GM19372 (cell line): ENCODE measurements around the gene TNIP1.

ENCODE experiments used
- ATAC-seq: cut with Tn5 transposase; IDR thresholded peaks from one replicate; pipeline ENCODE4 v1.9.1; 2021; ENCODE audit warnings: mild to moderate bottlenecking, low read depth, moderate library complexity; ENCODE audit not compliant: unreplicated experiment

Gene TNIP1

DNA sequence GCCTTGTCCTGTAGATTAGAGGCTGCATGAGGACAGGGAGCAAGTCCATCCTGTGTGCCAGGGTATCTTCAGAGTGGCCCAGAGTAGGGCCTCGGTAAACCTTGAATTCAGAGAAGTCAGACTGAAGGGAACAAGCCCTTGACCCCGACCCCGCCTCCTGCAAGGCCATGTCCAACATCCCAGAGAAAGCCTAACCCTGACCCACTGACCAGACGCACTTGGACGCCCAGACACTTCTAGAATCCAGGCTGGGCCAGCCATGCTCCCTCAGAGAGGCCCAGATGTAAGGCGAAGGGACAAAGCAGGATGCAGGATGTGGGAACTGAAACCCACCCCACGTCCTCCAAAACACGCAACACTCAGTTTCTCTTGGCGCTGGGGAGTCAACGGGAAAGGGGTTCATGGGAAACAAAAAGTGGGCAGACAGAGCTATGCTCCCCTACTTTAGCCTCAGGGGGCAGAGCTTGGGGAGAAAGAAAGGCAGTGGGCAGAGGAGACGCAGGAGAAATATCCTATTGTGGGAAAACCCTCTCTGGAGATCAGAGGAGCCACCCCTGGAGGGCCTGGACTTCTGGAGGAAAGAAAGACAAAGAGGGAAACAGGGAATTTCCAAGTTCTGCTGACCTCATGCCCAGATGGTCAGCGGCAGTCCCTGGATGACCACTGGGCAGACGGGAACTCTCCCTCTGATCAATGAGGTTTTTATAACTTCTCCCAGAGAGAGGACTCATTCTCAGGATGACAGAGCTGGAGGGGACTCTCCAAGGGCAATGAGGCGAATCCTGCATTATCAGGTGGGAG, 13.0 kb downstream of the TNIP1 start:
- no peak for ATAC-seq

DNA sequence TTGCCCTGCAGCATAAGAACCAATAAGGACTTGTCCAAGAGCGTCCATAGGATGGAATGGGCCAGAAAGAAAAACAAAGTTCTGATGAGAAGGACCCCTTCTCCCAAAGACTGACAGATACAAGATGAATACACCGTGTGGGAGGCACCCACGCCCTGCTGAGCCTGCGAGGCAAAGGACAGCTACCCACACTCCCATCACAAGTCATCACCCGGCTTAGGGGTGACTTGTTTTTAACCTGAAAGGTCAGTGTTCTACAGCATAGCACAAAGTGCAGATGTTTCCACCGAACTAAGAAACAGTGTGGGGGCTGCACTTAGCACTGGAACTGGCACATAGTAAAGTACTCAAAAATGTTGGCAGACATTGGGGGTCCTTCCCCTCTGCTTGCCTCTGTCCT, 13.9 kb downstream of the TNIP1 start:
- ATAC-seq, result no peak

DNA sequence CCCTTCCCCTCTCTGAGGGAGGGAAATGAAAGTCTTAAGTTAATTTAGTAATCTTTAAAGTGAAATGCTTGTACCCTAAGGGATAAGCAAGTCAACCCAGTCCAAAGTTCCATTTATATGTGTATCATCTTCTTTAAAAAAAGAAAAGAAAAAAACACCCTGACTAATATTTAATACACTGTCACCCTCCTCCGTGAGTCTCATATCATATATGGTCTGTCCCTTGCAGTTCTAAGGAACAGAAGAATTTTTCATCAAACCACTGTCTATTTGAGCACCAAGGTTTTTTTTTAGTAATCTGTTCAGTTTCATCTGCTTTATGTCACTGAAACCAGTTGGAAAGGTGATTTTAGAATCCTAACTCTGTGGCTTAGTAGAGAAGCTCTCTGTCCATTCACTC, 15.2 kb downstream of the TNIP1 start:
- no peak for ATAC-seq

DNA sequence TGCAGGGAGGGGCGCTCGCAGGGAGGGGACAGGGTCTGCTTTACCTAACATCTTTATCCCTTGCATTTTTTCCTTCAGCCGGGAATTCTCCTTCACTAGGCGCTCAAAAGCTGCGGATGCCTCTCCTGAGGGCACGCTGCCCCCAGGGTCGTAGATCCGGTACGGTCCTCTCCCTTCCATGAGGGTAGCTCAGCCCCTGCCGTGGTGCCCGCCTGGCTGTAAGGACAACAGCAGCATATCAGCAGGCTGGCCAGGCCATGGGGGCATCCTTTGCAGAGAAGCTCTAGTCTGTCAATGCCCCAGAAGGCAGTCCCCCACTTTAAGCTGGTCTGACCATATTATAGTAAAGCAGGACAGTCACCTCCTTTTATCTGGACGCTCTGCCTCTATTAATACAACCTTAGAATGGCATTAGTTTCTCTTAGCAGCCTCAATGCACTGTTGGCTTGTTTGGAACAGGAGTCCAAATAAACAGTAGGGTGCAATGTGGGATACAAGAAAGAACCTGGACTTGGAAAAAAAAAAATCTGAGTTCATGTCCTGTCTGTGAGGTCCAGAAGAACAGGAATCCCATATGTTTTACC, 15.8 kb downstream of the TNIP1 start:
- ATAC-seq, result no peak

DNA sequence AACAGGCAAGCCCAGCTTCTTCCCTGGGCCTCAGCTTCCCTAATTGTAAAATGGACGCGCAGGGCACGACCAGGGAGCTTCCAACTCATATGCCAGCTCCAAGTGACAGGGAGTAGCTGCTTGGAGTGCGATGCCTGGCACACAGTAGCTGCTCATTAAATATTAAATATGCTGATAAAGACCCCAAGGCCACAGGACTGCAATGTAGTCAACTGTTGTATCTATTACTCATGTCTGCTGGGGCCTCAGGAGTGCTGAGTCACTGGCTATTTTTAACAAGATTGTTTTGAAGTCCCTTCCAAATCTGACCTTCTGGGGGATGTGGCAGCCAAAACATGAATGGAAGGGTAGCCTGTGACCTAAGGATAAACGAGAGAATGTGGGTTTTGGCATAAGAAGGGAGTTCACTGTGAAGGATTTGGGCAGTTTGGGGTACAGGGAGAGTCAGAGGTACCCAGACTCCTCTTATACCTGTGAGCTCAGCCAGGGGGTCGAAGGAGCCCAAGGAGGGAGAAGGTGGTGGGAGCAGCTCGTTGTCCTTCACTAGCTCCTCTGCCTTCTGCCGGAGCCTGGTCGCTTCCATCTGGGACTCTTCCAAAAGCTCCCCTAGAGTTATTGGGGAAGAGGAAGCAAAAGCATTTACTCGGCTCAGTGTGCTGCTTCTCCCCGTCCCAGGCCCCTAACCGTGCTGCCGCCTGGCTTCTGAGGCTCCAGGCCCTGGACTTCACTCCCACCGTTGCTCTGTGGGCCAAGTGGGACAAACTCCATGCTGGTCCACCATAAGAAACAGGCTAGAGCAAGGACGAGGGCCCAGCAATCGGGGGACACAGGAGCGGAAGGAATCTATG, 17.5 kb downstream of the TNIP1 start:
- no peak for ATAC-seq

DNA sequence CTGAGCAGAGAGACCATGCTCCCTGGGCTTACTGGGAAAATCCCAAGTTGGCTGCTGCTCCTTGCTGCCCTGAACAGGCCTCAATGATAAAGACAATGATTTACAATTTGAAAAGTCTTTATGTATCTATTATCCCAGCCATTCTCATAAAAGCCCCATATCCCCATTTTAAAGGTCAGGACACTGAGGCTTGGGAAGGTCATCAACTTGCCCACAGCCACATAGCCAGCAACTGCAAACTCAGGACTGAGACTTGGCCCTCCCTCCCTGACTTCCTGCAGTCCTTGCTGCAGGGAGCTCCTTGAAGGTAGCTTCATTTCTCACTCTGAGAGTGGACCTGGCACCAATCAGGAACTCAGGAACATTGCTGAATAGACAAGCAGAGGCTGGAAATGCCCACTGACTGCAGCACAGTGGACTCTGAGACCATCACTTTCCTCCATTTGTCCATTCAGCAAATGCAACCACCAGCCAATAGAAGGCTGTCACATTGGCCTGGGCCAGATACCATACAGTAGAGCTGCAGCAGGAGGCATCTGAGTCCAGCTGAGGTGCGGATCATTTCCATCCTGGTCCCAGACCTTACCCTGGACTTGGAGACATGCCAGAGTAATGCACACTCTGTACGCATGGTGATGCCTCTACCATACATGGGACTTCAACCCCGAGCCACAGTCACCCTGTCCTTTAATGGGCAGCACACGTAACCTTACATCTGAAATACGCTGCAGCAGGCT, 18.3 kb downstream of the TNIP1 start:
- no peak for ATAC-seq

DNA sequence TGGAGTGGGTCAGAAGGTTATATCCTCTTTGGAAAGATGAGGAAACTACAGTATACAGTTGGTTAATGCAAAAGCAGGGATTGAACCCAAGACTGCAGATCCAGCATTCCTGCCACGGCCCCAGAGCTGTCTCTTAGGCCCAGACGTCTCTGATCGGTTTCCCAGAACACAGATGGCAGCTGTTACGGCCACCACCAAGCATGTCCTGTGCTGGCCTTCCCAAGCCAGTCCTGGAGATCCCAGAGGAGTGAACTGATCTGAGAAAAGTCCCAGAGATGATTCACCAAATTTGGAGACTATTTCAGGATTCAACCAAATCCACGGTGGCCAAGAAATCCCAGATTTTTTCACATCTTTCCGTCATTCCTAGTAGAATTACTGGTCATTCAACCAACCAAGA, 20.1 kb downstream of the TNIP1 start:
- ATAC-seq, result no peak

DNA sequence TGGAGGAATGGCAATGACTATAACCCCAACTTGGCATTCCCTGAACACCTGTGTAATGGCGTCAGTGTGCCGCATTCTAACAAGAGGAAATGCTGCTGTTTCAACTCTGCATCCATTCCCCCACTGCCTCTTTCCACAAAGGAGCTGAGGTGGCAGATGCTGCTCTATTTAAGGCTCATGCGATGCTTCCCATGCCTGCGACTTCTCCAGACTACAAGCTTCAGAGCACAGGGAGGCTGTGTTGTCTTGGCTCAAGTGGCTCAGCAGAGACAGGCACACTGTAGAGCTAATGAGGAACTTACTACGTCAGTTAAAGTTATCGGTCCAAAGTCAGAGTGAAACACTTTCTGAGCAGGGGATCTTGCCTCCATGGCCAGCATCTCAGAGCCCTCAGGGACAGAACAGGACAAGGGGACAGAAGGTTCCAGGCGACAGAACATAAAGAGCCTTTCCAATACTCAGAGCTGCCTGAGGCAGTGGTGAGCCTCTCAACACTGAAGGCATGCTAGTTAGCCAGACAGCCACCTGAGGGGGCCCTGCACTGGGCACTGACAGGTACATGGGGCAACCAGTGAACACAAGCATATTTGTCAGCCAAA, 21.8 kb downstream of the TNIP1 start:
- ATAC-seq, result no peak

DNA sequence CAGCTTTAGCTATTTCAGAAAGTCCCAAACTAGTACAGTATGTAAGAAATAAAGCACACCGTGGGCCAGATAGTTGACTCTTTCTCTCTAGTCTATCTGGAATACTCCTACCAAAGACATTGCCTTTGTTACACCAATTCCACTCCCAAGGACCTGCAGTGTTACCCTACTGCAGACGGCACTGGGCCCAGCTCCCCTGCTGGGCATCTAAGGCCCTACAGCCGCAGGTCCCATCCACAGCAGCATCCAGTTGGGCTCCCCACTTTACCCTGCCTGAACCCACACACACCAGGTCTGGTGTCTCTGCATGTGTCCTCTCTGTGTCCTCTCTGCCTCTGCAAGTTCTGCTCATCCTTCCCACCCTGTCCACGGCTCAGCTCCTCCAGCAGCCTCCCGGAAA, 22.5 kb downstream of the TNIP1 start:
- ATAC-seq, result no peak

DNA sequence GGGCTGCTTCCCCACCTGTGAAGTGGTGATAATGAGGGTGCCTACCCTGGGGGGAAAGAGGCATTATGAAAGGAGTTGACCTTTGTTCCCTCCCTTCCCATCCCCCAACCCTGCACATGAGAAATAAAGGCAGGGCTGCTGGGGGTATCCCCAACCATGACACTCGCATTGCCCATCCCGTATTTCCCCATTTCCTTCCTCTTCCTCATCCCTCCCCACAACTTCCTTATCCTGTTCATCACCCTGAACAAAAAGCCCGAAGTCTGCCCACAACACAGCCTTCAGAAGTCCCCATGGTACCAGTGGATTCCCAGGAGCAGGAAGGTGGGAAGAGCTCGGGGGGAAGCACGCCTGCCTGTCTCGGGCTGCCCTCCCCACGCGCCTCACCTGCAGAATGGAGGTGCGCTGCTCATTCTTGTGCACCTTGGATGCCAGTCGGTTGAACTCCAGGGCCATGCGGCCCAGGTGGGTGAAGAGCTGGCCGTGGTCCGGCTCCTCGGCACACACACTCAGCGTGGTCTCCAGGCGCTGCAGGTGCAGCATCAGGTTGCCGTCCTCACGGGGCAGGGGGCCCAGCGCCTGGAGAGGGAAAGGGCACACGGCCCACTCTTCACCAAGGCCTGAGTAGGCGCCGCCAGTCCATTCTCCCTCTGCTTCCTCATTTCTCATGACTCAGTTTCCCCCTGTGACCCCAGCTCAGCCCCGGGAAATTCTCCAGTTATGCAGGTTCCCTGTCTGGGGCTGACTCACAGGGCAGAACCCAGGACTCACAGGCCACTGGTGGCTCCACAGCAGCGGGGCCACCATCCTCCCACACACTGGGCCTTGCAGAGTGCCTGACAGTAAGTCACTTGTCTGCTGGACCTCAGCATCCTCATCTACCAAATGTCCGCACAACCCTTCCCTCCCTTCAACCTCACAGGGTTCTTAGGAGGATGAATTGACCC, 24.2 kb downstream of the TNIP1 start:
- no peak for ATAC-seq

DNA sequence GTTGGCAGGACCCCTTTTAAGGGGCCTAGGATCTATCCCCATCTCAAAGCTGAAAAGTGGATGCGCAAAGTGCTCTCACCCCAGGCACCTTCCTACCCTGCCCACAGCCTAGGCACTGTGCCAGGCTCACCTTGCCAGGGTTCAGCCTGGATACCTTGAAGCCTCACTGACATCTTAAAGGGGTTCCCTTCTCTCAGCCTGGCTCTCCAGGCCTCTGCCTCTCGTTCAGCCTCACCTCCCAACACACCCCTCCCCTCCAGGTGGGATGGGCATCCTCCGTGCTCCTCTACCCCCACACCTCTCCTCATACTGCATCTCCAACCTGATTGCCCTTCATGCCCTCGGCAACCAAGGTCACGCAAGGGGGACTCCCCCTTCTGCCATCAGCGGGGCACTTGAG, 25.5 kb downstream of the TNIP1 start:
- ATAC-seq, result no peak

DNA sequence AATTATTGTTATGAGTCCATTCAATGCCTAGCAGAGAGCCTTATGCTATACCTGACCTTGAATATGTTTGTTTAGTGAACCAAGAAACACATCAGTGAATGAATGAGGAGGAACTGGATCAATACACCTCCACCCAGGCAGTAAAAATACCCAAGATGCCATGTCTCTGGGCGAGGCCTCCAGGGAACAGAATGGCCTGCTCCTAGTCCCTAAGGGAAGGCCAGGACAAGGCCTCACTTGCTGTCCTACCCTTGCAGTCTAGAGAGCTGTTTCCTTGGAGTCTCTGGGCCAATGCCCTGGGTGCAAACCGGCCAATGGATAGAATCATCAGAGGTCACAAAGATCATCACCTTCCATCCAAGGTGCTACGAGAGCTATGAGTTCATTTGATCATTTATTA, 26.1 kb downstream of the TNIP1 start:
- no peak for ATAC-seq

DNA sequence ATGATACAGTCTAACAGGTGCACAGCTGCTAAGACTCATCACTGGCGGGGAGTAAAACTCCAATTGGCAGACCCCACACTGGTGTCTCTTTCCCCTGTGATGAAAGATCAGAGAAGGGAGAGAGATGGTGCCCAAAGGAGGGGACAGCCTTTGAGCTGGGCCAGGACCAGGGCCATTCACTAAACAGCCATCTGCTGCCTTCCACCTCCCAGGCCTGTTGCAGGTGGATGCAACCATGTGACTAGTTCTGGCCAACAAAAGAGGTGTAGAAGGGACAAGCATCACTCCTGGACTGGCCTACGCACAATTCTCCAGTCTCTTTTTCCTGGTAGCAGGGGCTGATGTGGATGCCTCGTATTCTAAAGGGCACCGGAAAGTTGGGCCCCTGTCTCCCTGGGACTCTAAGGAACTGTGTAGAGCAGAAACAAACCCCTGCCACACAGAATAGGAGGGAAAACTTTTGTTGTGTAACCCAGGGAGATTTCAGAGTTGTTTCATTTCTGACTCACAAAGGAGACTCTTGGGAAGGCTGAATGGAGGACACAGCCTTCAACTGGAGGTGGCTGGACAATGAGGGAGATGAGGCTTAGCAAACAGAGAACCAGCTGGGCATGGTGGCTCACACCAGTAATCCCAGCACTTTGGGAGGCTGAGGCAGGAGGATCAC, 26.9 kb downstream of the TNIP1 start:
- ATAC-seq, result no peak

DNA sequence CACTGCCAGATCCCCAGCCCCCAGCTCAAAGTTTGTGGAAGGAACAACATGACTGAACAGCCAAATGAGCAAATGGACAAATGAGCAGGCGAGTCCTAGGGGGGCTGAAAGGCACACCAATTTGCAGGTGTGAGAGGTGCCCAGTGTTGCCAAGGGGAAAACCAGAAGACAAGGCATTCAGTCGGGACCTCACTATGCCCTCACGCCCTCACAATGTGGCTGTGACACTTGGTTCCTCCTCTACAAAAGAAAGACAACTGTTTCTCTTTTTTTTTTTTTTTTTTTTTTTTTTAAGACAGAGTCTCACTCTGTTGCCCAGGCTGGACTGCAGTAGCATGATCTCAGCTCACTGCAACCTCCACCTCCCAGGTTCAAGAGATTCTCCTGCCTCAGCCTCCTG, 28.0 kb downstream of the TNIP1 start:
- no peak for ATAC-seq

DNA sequence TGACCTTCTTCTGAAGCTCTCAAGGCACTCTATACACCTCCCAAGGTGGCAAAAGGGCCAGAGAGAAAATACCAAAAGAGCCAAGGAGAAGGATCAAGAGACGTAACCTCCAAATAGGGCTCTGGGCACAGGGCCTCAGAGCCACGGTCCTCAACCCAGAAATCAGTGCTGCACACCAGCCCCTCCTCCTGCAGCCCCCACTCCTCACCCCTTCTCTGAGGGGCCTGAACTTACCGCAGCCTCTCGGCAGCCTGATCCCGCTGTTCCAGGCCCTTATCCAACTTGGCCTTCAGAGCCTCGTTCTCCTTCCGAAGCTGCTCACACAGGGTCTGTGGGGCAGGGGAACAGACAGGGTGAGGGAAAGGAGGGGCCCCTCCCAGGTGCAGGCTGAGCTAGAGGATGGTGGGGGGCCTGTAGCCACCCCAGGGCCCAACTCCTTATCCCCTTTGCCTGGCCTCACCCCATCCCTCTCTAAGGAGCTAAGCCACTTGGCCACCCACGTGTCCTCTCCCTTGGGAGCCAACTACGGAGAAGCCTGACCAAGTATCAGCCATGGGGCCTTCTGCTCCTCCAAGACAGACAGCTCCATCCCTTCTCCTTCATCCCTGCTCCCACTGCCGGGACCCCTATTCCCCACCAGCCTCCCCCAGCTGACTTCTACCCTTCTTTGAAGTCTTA, 28.8 kb downstream of the TNIP1 start:
- ATAC-seq, result no peak

DNA sequence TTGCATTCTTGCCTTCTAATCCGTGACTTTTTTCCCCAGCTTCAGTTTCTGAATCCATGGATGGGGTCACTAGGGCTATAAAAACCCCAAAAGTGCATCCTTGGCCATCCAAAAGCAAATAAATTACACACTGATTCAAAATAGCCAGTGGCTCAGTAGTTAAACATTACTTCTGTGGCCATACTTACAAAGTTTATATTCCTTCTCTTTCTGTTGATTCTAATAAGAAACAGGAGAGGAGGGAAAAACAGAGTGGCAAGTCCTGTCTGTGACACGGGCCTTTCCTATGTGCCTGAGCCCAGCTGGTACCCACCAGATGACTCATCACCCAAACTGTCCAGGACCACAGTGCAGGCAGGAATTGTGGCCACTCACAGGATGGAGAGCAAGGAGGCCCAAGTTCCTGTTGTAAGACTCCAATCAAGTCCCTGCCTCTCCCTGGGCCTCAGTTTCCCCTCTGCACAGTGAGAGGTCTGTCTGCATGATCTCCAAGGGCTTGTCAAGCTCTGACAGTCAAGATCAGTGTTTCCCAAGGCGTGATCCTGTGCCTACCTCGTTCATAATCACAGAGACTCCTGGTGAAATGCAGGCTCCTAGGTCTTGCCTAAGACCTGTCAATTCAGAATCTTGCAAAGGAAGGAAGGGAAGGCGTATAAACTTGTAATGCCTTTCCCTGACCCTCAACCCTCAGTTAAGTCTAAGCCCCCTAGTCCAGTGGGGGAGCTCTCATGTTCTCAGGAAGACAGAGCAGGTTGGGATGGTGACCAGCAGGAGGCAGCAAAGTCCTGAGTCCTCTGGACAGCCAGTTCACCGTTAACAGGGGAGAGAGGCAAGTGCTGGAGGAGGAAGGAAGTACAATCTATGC, 29.5 kb downstream of the TNIP1 start:
- ATAC-seq, result peak; percentile 76

DNA sequence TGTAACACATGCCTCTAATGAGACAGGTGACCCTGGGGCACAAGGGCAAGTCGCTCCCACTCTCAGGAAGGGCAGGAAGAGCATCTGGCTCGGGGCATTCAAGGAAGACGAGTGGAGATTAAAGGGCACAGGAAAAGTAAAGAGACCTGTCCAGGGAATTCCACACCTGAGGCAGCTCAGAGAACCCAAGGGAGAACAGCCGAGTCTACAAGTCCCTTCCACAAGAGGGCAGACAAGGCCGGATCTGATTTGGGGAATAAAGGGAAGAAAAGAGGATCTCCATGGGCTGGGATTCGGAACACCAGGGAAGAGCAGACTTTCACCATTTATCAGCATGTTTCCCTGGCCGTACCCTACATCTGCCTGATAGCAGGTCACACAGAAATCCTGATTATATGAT, 32.3 kb downstream of the TNIP1 start:
- ATAC-seq, result no peak
